HG03521 (cell line): ENCODE results near the gene SCARB1.

Source experiments
- ATAC-seq: cut with Tn5 transposase; IDR thresholded peaks from one replicate; pipeline ENCODE4 v1.9.1; 2021; ENCODE audit warnings: mild to moderate bottlenecking, moderate library complexity; ENCODE audit not compliant: unreplicated experiment

SCARB1 gene

GRCh38 chr12:124824195-124824594, 39.5 kb downstream of the SCARB1 start:
- ATAC-seq, result no peak

- ATAC-seq, result no peak
Observed at GRCh38 chr12:124823272-124823970, 40.2 kb downstream of the SCARB1 start.

- ATAC-seq, result no peak
Observed at GRCh38 chr12:124822218-124822617, 41.4 kb downstream of the SCARB1 start.

GRCh38 chr12:124821252-124822200, 42.1 kb downstream of the SCARB1 start:
- no peak for ATAC-seq

- no peak for ATAC-seq
Observed at GRCh38 chr12:124820199-124820598, 43.5 kb downstream of the SCARB1 start.

- no peak for ATAC-seq
Observed at GRCh38 chr12:124819525-124819924, 44.1 kb downstream of the SCARB1 start.

- ATAC-seq, result no peak
Observed at GRCh38 chr12:124819080-124819479, 44.6 kb downstream of the SCARB1 start.

- ATAC-seq, result no peak
Observed at GRCh38 chr12:124817076-124818000, 46.3 kb downstream of the SCARB1 start.

- ATAC-seq, result no peak
Observed at GRCh38 chr12:124816295-124816854, 47.3 kb downstream of the SCARB1 start.

- no peak for ATAC-seq
Observed at GRCh38 chr12:124814741-124815613, 48.7 kb downstream of the SCARB1 start.

- no peak for ATAC-seq
Observed at GRCh38 chr12:124813782-124814181, 49.9 kb downstream of the SCARB1 start.

GRCh38 chr12:124812979-124813378, 50.7 kb downstream of the SCARB1 start:
- ATAC-seq, result no peak

GRCh38 chr12:124812356-124812755, 51.3 kb downstream of the SCARB1 start:
- ATAC-seq, result no peak

GRCh38 chr12:124811633-124812032, 52.0 kb downstream of the SCARB1 start:
- no peak for ATAC-seq

- ATAC-seq, result no peak
Observed at GRCh38 chr12:124809878-124810277, 53.8 kb downstream of the SCARB1 start.

- no peak for ATAC-seq
Observed at GRCh38 chr12:124809391-124809790, 54.3 kb downstream of the SCARB1 start.

GRCh38 chr12:124808272-124808671, 55.4 kb downstream of the SCARB1 start:
- ATAC-seq, result no peak

- ATAC-seq, result no peak
Observed at GRCh38 chr12:124805876-124806668, 57.6 kb downstream of the SCARB1 start.

- ATAC-seq, result no peak
Observed at GRCh38 chr12:124805050-124805449, 58.6 kb downstream of the SCARB1 start.
